Hepatocyte (in vitro differentiated cells): Measurements from ENCODE around the gene CDH15. TPM values are rescaled to one million over a fixed set of nuclear protein-coding genes. Genes with fewer than 3 reads are reported as not detected.
"Not testable (repeated sequence)": the region's sequence is repeated elsewhere in the genome, so short reads cannot be mapped to it uniquely, and the experiment has no call there.

Experiments used
- DNase-seq: peaks from one replicate; pipeline ENCODE4 v3.0.0-alpha.2; 2016; ENCODE audit warnings: low spot score
- H2AFZ ChIP-seq: fragments of 200-600 bp; sonication (generic); 2 replicates; pipeline ENCODE4 v1.6.0; 2016; ENCODE audit warnings: antibody characterized with exemption, mild to moderate bottlenecking
- H3K27ac ChIP-seq: fragments of 200-600 bp; sonication (generic); 2 replicates; pipeline ENCODE4 v1.5.1; 2016; ENCODE audit warnings: mild to moderate bottlenecking
- H3K27me3 ChIP-seq: fragments of 200-600 bp; sonication (generic); 2 replicates; pipeline ENCODE4 v1.6.1; 2016
- H3K36me3 ChIP-seq: fragments of 200-600 bp; sonication (generic); replicated peaks from 2 replicates; pipeline ENCODE4 v1.5.1; 2016; ENCODE audit warnings: low read depth; ENCODE audit not compliant: insufficient read depth
- H3K4me1 ChIP-seq: fragments of 200-600 bp; sonication (generic); 2 replicates; pipeline ENCODE4 v1.5.1; 2016; ENCODE audit warnings: mild to moderate bottlenecking, moderate library complexity; ENCODE audit not compliant: insufficient read depth
- H3K4me2 ChIP-seq: fragments of 200-600 bp; sonication (generic); 2 replicates; pipeline ENCODE4 v1.6.0; 2016
- H3K4me3 ChIP-seq: fragments of 200-600 bp; sonication (generic); 2 replicates; pipeline ENCODE4 v1.5.1; 2016; ENCODE audit warnings: mild to moderate bottlenecking
- H3K79me2 ChIP-seq: fragments of 200-600 bp; sonication (generic); 2 replicates; pipeline ENCODE4 v1.6.0; 2017; ENCODE audit warnings: mild to moderate bottlenecking
- H3K9me2 ChIP-seq: fragments of 200-600 bp; sonication (generic); replicated peaks from 2 replicates; pipeline ENCODE4 v1.6.0; 2017; ENCODE audit warnings: mild to moderate bottlenecking; ENCODE audit not compliant: insufficient read depth
- H3K9me3 ChIP-seq: fragments of 200-600 bp; sonication (generic); 2 replicates; pipeline ENCODE4 v1.5.1; 2016; ENCODE audit warnings: low read depth, mild to moderate bottlenecking
- H4K20me1 ChIP-seq: fragments of 200-600 bp; sonication (generic); 2 replicates; pipeline ENCODE4 v1.6.0; 2016; ENCODE audit warnings: mild to moderate bottlenecking; ENCODE audit not compliant: insufficient read depth, poor library complexity, severe bottlenecking
- EZH2 ChIP-seq: fragments of 200-600 bp; sonication (generic); IDR thresholded peaks from 2 replicates; pipeline ENCODE4 v1.6.1; 2016; ENCODE audit warnings: antibody characterized with exemption, mild to moderate bottlenecking, borderline replicate concordance
- EZH2phosphoT487 ChIP-seq: fragments of 200-600 bp; sonication (generic); IDR thresholded peaks from one replicate; pipeline ENCODE4 v1.6.1; 2018; ENCODE audit warnings: antibody characterized with exemption, mild to moderate bottlenecking, low read depth, moderate library complexity; ENCODE audit not compliant: unreplicated experiment, severe bottlenecking
- WGBS: methylation state at CpG from one replicate; pipeline ENCODE4 v1.1.6; 2016; ENCODE audit warnings: low lambda C conversion rate; ENCODE audit errors: missing lambda C conversion rate; 5-methylcytosine and 5-hydroxymethylcytosine counted together
- polyA plus RNA-seq: library from polyadenylated mRNA; unstranded; fragments of >200 nt; fragmentation: Nextera tagmentation; extraction: Ambion mirVana; gene quantifications from 2 replicates; pipeline ENCODE4 v1.2.1, GENCODE V29; 2016
- total RNA-seq: library from RNA; depleted of rRNA; stranded (reverse); fragments of >200 nt; gene quantifications from 2 replicates; pipeline ENCODE4 v1.2.3, GENCODE V29; 2014
- TF ChIP-seq, protein P1 (sequence below): fragments of 200-600 bp; sonication (generic); IDR thresholded peaks from 2 replicates; pipeline ENCODE4 v1.5.1; 2016; ENCODE audit warnings: antibody characterized with exemption, mild to moderate bottlenecking; ENCODE audit not compliant: poor library complexity

Gene CDH15
- total and polyA plus RNA-seq, 2 experiments from 2014 or later = 0.13 to 0.47 TPM

DNA sequence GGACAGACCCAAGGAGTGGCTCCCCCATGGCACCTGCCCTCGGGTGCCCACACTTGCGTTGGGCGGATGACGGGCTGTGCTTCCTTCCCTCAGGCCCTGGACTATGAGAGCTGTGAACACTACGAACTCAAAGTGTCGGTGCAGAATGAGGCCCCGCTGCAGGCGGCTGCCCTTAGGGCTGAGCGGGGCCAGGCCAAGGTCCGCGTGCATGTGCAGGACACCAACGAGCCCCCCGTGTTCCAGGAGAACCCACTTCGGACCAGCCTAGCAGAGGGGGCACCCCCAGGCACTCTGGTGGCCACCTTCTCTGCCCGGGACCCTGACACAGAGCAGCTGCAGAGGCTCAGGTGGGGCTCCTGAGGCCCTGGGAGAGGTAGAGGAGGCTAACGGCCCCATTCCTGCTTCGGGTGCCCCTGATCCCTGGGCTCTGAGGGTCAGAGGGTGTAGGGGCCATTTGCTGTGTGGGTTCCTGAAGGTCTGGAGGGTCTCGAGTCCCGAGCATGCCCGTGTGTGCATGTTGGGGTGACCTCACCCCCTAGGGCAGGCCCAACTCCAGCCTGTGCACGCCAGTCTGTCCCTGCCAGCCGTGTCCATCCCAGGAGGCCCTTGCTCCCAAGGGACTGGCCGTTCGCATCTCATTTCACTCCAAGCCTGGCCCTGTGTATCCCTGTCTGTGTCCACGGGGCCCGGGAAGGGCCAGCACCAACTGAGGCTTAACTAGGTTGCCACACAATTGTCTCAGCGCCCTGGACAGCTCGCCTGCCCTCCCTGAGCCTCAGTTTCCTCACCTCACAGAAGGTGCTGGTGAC, 18.8 kb downstream of the CDH15 start:
- TF ChIP-seq EZH2 = no peak
- TF ChIP-seq, protein P1, sequence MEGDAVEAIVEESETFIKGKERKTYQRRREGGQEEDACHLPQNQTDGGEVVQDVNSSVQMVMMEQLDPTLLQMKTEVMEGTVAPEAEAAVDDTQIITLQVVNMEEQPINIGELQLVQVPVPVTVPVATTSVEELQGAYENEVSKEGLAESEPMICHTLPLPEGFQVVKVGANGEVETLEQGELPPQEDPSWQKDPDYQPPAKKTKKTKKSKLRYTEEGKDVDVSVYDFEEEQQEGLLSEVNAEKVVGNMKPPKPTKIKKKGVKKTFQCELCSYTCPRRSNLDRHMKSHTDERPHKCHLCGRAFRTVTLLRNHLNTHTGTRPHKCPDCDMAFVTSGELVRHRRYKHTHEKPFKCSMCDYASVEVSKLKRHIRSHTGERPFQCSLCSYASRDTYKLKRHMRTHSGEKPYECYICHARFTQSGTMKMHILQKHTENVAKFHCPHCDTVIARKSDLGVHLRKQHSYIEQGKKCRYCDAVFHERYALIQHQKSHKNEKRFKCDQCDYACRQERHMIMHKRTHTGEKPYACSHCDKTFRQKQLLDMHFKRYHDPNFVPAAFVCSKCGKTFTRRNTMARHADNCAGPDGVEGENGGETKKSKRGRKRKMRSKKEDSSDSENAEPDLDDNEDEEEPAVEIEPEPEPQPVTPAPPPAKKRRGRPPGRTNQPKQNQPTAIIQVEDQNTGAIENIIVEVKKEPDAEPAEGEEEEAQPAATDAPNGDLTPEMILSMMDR = no peak
- TF ChIP-seq EZH2phosphoT487 = no peak
- DNase-seq = peak; percentile 4
- H3K36me3 ChIP-seq = no peaks in the 10 kb centered on the region

DNA sequence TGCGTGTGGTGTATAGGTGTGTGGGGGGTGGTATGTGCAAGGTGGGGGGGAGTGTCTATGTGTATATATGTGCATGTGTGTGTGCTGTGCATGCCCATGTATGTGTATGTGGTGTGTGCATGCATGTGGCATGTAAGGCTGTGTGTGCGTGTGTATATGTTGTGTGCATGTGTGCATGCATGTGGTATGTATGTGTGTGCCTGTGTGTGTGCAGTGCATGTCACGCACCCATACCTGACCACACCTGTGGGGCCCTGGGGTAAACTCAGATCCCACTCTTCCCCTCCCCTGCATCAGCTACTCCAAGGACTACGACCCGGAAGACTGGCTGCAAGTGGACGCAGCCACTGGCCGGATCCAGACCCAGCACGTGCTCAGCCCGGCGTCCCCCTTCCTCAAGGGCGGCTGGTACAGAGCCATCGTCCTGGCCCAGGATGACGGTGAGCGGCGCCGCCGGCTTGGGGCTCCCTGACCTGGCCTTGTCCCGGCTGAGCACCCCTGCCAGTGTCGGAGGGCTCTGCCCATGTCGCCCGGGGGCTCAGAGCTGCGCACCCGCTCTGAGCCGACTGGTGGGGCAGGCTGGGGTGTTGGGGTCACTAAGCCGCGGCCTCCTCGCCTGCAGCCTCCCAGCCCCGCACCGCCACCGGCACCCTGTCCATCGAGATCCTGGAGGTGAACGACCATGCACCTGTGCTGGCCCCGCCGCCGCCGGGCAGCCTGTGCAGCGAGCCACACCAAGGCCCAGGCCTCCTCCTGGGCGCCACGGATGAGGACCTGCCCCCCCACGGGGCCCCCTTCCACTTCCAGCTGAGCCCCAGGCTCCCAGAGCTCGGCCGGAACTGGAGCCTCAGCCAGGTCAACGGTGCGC, 19.7 kb downstream of the CDH15 start:
- WGBS = 83% methylated on average over 32 of the region's 44 CpGs
- peak overlapping the region; percentile 96 for H3K4me2 ChIP-seq
- DNase-seq = peak; percentile 8
- H3K27me3 ChIP-seq = no peaks in the 10 kb centered on the region
- H2AFZ ChIP-seq = no peak overlapping the region
- H3K9me3 ChIP-seq = no peaks in the 10 kb centered on the region
- H3K9me2 ChIP-seq = no peaks in the 10 kb centered on the region
- no peaks in the 10 kb centered on the region for H4K20me1 ChIP-seq
- TF ChIP-seq EZH2 (no peak), EZH2phosphoT487 (no peak)
- TF ChIP-seq, protein P1 = no peak
- no peak overlapping the region for H3K27ac ChIP-seq
- no peaks in the 10 kb centered on the region for H3K79me2 ChIP-seq
- no peak overlapping the region for H3K4me3 ChIP-seq
- peaks cover 6% of the 10 kb centered on the region for H3K4me1 ChIP-seq
- H3K36me3 ChIP-seq = no peaks in the 10 kb centered on the region

More for the DNA sequence above, 18.8 kb downstream of the CDH15 start:
- Histone ChIP-seq H3K9me2 (no peaks in the 10 kb centered on the region), H3K27me3 (no peaks in the 10 kb centered on the region), H3K4me3 (no peak overlapping the region), H2AFZ (no peak overlapping the region), H3K79me2 (no peaks in the 10 kb centered on the region), H4K20me1 (no peaks in the 10 kb centered on the region), H3K4me2 (no peak overlapping the region), H3K27ac (no peak overlapping the region), H3K4me1 (peaks cover 6% of the 10 kb centered on the region), H3K9me3 (no peaks in the 10 kb centered on the region)
- 85% methylated on average over 27 of the region's 28 CpGs for WGBS

DNA sequence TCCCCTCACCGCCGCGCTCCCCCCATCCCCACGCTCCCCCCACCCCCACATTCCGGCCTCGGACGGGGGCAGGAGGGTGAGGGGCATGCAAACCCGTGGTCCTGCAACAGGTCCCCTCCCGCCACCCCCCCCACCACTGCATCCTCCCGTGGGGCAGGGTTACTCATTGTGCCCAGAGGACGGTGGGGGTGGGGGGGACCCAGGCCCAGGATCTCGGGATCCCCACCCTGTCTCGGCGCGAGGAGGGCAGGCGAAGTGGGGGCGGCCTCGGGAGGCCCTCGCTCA, 20.3 kb downstream of the CDH15 start:
- WGBS = 25% methylated on average over 7 of the region's 19 CpGs
- H3K79me2 ChIP-seq = no peaks in the 10 kb centered on the region
- no peak overlapping the region for H3K4me3 ChIP-seq
- peaks cover 6% of the 10 kb centered on the region for H3K4me1 ChIP-seq
- no peaks in the 10 kb centered on the region for H3K9me2 ChIP-seq
- peak overlapping the region; percentile 96 for H3K4me2 ChIP-seq
- no peak for DNase-seq
- TF ChIP-seq EZH2phosphoT487 (no peak), EZH2 (no peak)
- TF ChIP-seq, protein P1 = no peak
- H4K20me1 ChIP-seq = no peaks in the 10 kb centered on the region
- H3K9me3 ChIP-seq = no peaks in the 10 kb centered on the region
- peak overlapping the region; percentile 78 for H2AFZ ChIP-seq
- no peaks in the 10 kb centered on the region for H3K27me3 ChIP-seq
- no peak overlapping the region for H3K27ac ChIP-seq
- H3K36me3 ChIP-seq = no peaks in the 10 kb centered on the region

DNA sequence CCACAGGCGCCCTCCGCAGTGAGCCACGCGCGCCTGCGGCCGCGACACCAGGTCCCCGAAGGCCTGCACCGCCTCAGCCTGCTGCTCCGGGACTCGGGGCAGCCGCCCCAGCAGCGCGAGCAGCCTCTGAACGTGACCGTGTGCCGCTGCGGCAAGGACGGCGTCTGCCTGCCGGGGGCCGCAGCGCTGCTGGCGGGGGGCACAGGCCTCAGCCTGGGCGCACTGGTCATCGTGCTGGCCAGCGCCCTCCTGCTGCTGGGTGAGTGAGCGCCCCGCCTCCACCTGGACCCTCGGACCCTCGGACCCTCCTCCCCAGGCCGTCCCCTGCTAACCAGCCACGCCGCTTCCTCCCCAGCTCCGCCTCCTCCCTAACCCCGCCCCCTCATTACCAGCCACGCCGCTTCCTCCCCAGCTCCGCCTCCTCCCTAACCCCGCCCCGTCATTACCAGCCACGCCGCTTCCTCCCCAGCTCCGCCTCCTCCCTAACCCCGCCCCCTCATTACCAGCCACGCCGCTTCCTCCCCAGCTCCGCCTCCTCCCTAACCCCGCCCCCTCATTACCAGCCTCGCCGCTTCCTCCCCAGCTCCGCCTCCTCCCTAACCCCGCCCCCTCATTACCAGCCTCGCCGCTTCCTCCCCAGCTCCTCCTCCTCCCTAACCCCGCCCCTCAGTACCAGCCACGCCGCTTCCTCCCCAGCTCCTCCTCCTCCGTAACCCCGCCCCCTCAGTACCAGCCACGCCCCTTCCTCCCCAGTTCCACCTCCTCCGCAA, 20.8 kb downstream of the CDH15 start:
- WGBS = 3% methylated on average over 21 of the region's 63 CpGs
- not testable (repeated sequence) for H3K9me3 ChIP-seq, H4K20me1 ChIP-seq, H3K4me1 ChIP-seq, H3K27ac ChIP-seq, H3K79me2 ChIP-seq, H3K27me3 ChIP-seq, H3K9me2 ChIP-seq, H3K36me3 ChIP-seq, H3K4me3 ChIP-seq
- Histone ChIP-seq H3K4me2 (peak overlapping the region; percentile 96), H2AFZ (peak overlapping the region; percentile 78)
- peak; percentile 76 for DNase-seq
